H9 (cell line): ENCODE data around the gene RAB1A. TPM values are rescaled to one million over a fixed set of nuclear protein-coding genes. Genes with fewer than 3 reads are reported as not detected.

Experiments used
- DNase-seq: peaks from one replicate; pipeline ENCODE4 v3.0.0-alpha.2; 2017
- H2AFZ ChIP-seq: one replicate; pipeline ENCODE4 v1.6.1; 2013; ENCODE audit warnings: mild to moderate bottlenecking, low read length, control low read depth, moderate library complexity
- H2AK5ac ChIP-seq: 2 replicates; pipeline ENCODE4 v1.6.1; 2013; ENCODE audit warnings: low read length, control low read depth, mixed read lengths; ENCODE audit not compliant: insufficient read length
- H2BK120ac ChIP-seq: one replicate; pipeline ENCODE4 v1.6.1; 2013; ENCODE audit warnings: low read depth, mild to moderate bottlenecking, low read length, control low read depth, inconsistent platforms; ENCODE audit not compliant: poor library complexity, severe bottlenecking
- H2BK12ac ChIP-seq: 2 replicates; pipeline ENCODE4 v1.6.1; 2013; ENCODE audit warnings: low read length, control low read depth, mixed read lengths, low read depth; ENCODE audit not compliant: insufficient read length
- H2BK15ac ChIP-seq: 2 replicates; pipeline ENCODE4 v1.6.1; 2013; ENCODE audit warnings: low read depth, low read length, control low read depth
- H2BK20ac ChIP-seq: one replicate; pipeline ENCODE4 v1.6.1; 2013; ENCODE audit warnings: low read depth, mild to moderate bottlenecking, low read length, control low read depth, inconsistent platforms; ENCODE audit not compliant: poor library complexity, severe bottlenecking
- H2BK5ac ChIP-seq: 2 replicates; pipeline ENCODE4 v1.6.1; 2013; ENCODE audit warnings: low read length, control low read depth, mixed read lengths; ENCODE audit not compliant: insufficient read length
- H3K14ac ChIP-seq: 2 replicates; pipeline ENCODE4 v1.6.1; 2013; ENCODE audit warnings: low read length, control low read depth; ENCODE audit not compliant: insufficient read depth
- H3K18ac ChIP-seq: 2 replicates; pipeline ENCODE4 v1.6.1; 2013; ENCODE audit warnings: low read depth, mild to moderate bottlenecking, mixed read lengths, low read length, control low read depth; ENCODE audit not compliant: insufficient read length
- H3K23ac ChIP-seq: 2 replicates; pipeline ENCODE4 v1.6.1; 2013; ENCODE audit warnings: low read length, control low read depth, mixed read lengths, low read depth; ENCODE audit not compliant: insufficient read length
- H3K23me2 ChIP-seq: 2 replicates; pipeline ENCODE4 v1.6.1; 2013; ENCODE audit warnings: low read depth, mild to moderate bottlenecking, mixed read lengths, low read length, control low read depth; ENCODE audit not compliant: insufficient read length, poor library complexity, severe bottlenecking
- H3K27ac ChIP-seq: 2 replicates; pipeline ENCODE4 v1.5.1; 2013; ENCODE audit warnings: low read length, control low read depth, mixed read lengths, low read depth; ENCODE audit not compliant: insufficient read length
- H3K27me3 ChIP-seq: 2 replicates; pipeline ENCODE4 v1.6.1; 2013; ENCODE audit warnings: low read length, control low read depth, inconsistent platforms; ENCODE audit not compliant: insufficient read depth
- H3K4ac ChIP-seq: 2 replicates; pipeline ENCODE4 v1.6.1; 2013; ENCODE audit warnings: low read depth, mild to moderate bottlenecking, control low read depth, inconsistent platforms, low read length, moderate library complexity
- H3K4me1 ChIP-seq: 2 replicates; pipeline ENCODE4 v1.6.1; 2013; ENCODE audit warnings: low read length, control low read depth, inconsistent platforms; ENCODE audit not compliant: insufficient read depth
- H3K4me2 ChIP-seq: 2 replicates; pipeline ENCODE4 v1.6.1; 2013; ENCODE audit warnings: low read length, control low read depth, mixed read lengths; ENCODE audit not compliant: insufficient read length, insufficient read depth
- H3K56ac ChIP-seq: 2 replicates; pipeline ENCODE4 v1.6.1; 2013; ENCODE audit warnings: low read depth, mild to moderate bottlenecking, mixed read lengths, low read length, control low read depth; ENCODE audit not compliant: insufficient read length
- H3K79me1 ChIP-seq: 2 replicates; pipeline ENCODE4 v1.6.1; 2013; ENCODE audit warnings: low read depth, mild to moderate bottlenecking, moderate library complexity, low read length, control low read depth, inconsistent platforms; ENCODE audit not compliant: insufficient read depth, poor library complexity, severe bottlenecking
- H3K79me2 ChIP-seq: 2 replicates; pipeline ENCODE4 v1.6.1; 2013; ENCODE audit warnings: low read length, control low read depth, inconsistent platforms; ENCODE audit not compliant: insufficient read depth
- H3K9ac ChIP-seq: 2 replicates; pipeline ENCODE4 v1.6.1; 2013; ENCODE audit warnings: low read length, control low read depth, mixed read lengths; ENCODE audit not compliant: insufficient read length; ENCODE audit errors: extremely low read depth
- H3K9me3 ChIP-seq: one replicate; pipeline ENCODE4 v1.6.1; 2013; ENCODE audit warnings: low read depth, low read length, inconsistent platforms; ENCODE audit not compliant: control insufficient read depth
- H3T11ph ChIP-seq: one replicate; pipeline ENCODE4 v1.6.1; 2013; ENCODE audit warnings: mild to moderate bottlenecking, low read length, control low read depth, inconsistent platforms
- H4K20me1 ChIP-seq: one replicate; pipeline ENCODE4 v1.6.1; 2013; ENCODE audit not compliant: control insufficient read depth, insufficient read length, insufficient read depth
- H4K5ac ChIP-seq: 2 replicates; pipeline ENCODE4 v1.6.1; 2013; ENCODE audit warnings: low read depth, mild to moderate bottlenecking, mixed read lengths, low read length, control low read depth; ENCODE audit not compliant: insufficient read length
- H4K8ac ChIP-seq: replicated peaks from 2 replicates; pipeline ENCODE4 v1.6.1; 2013; ENCODE audit warnings: low read length, control low read depth, mixed read lengths, low read depth; ENCODE audit not compliant: insufficient read length
- H4K91ac ChIP-seq: 2 replicates; pipeline ENCODE4 v1.6.1; 2013; ENCODE audit warnings: low read depth, mild to moderate bottlenecking, moderate library complexity, mixed read lengths, low read length, control low read depth; ENCODE audit not compliant: insufficient read length
- H3K27ac Mint-ChIP-seq, 3 experiments: 2 replicates in 2 of 3; 3 replicates in 1 of 3; pipeline ENCODE4 v1.8.0; 2020 to 2021; ENCODE audit warnings: mixed read lengths in 3 of 3, mild to moderate bottlenecking in 1 of 3, moderate library complexity in 1 of 3
- H3K27me3 Mint-ChIP-seq: 2 replicates; pipeline ENCODE4 v1.8.0; 2021; ENCODE audit warnings: low read depth, mild to moderate bottlenecking, moderate library complexity, mixed read lengths
- H3K36me3 Mint-ChIP-seq, 3 experiments: 2 replicates in 2 of 3; 3 replicates in 1 of 3; pipeline ENCODE4 v1.8.0; 2020 to 2021; ENCODE audit warnings: low read depth in 3 of 3, mixed read lengths in 3 of 3; ENCODE audit not compliant: insufficient read depth in 1 of 3
- H3K4me1 Mint-ChIP-seq, 2 experiments: 2 replicates each; pipeline ENCODE4 v1.8.0; 2020; ENCODE audit warnings: mixed read lengths in 2 of 2
- H3K4me3 Mint-ChIP-seq, 2 experiments: 2 replicates in 1 of 2; 3 replicates in 1 of 2; pipeline ENCODE4 v1.8.0; 2020 to 2021; ENCODE audit warnings: mild to moderate bottlenecking in 2 of 2, mixed read lengths in 2 of 2, moderate library complexity in 1 of 2
- H3K9me3 Mint-ChIP-seq, 2 experiments: 2 replicates in 1 of 2; 3 replicates in 1 of 2; pipeline ENCODE4 v1.8.0; 2020; ENCODE audit warnings: mild to moderate bottlenecking in 2 of 2, mixed read lengths in 2 of 2, moderate library complexity in 1 of 2
- WGBS: extraction: QIAGEN DNeasy Blood & Tissue Kit; methylation state at CpG from one replicate; pipeline ENCODE4 v1.1.7; 2013; ENCODE audit warnings: missing lambda C conversion rate, low lambda C conversion rate, mixed read lengths; ENCODE audit not compliant: insufficient read length; ENCODE audit errors: extremely low coverage; 5-methylcytosine and 5-hydroxymethylcytosine counted together
- total RNA-seq: library from RNA; stranded (reverse); gene quantifications from 2 replicates; pipeline ENCODE4 v1.2.1, GENCODE V29; 2021
- TF ChIP-seq, protein P1 (sequence below): fragments of 200-600 bp; sonication (generic); conservative IDR thresholded peaks from 3 replicates; pipeline ENCODE4 v1.8.0; 2021; ENCODE audit warnings: antibody characterized with exemption, mild to moderate bottlenecking

Gene RAB1A
- total RNA-seq, 1 experiment from 2014 or later, result 112 TPM

GRCh38 chr2:65055422-65056214, 74.3 kb downstream of the RAB1A start:
- peaks cover 6% of the 10 kb centered on the region for H3K23me2 ChIP-seq
- H3K9me3 ChIP-seq, result no peaks in the 10 kb centered on the region
- H2BK15ac ChIP-seq, result no peak overlapping the region
- no peak overlapping the region for H4K91ac ChIP-seq
- peak overlapping the region; percentile 46 for H3K14ac ChIP-seq
- Mint-ChIP-seq H3K4me1 (peaks cover 13 to 37% of the 10 kb centered on the region in 2 experiments), H3K27me3 (peaks cover 8% of the 10 kb centered on the region; the same call in 1 of the 2 replicates), H3K36me3 (peaks cover 11 to 13% (median 11%) of the 10 kb centered on the region in 3 experiments), H3K4me3 (peak overlapping the region; percentile 91 to 92), H3K9me3 (peaks cover 0 to 4% of the 10 kb centered on the region in 2 experiments; a peak in 1 of 5 replicates), H3K27ac (peak overlapping the region in 1 of 3 experiments; percentile 95; a peak in 4 of 7 replicates)
- H2AFZ ChIP-seq, result no peak overlapping the region
- no peak overlapping the region for H2BK12ac ChIP-seq
- H3K79me1 ChIP-seq, result peaks cover 3% of the 10 kb centered on the region
- H3K4me1 ChIP-seq, result no peaks in the 10 kb centered on the region
- peak overlapping the region; percentile 28 for H3K9ac ChIP-seq
- no peaks in the 10 kb centered on the region for H4K20me1 ChIP-seq
- H2BK20ac ChIP-seq, result no peak overlapping the region
- H3K79me2 ChIP-seq, result peaks cover 8% of the 10 kb centered on the region
- peak overlapping the region; percentile 74 for H3K4me2 ChIP-seq
- no peak overlapping the region for H3K18ac ChIP-seq
- no peak overlapping the region for H2BK5ac ChIP-seq
- TF ChIP-seq, protein P1, sequence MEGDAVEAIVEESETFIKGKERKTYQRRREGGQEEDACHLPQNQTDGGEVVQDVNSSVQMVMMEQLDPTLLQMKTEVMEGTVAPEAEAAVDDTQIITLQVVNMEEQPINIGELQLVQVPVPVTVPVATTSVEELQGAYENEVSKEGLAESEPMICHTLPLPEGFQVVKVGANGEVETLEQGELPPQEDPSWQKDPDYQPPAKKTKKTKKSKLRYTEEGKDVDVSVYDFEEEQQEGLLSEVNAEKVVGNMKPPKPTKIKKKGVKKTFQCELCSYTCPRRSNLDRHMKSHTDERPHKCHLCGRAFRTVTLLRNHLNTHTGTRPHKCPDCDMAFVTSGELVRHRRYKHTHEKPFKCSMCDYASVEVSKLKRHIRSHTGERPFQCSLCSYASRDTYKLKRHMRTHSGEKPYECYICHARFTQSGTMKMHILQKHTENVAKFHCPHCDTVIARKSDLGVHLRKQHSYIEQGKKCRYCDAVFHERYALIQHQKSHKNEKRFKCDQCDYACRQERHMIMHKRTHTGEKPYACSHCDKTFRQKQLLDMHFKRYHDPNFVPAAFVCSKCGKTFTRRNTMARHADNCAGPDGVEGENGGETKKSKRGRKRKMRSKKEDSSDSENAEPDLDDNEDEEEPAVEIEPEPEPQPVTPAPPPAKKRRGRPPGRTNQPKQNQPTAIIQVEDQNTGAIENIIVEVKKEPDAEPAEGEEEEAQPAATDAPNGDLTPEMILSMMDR, result no peak
- H2AK5ac ChIP-seq, result no peak overlapping the region
- DNase-seq, result no peak
- no peaks in the 10 kb centered on the region for H3K27me3 ChIP-seq
- no peak overlapping the region for H3K4ac ChIP-seq
- no peak overlapping the region for H4K5ac ChIP-seq
- WGBS, result no CpG with 5 or more reads among the region's 42 CpGs
- no peak overlapping the region for H3K23ac ChIP-seq
- no peak overlapping the region for H3K27ac ChIP-seq
- no peak overlapping the region for H3K56ac ChIP-seq
- H4K8ac ChIP-seq, result no peak overlapping the region
- no peak overlapping the region for H3T11ph ChIP-seq
- H2BK120ac ChIP-seq, result no peak overlapping the region
